SK-N-MC (cell line): ENCODE data around the gene OR5K3.
"Not testable (repeated sequence)": the region's sequence is repeated elsewhere in the genome, so short reads cannot be mapped to it uniquely, and the experiment has no call there.

Source experiments
- DNase-seq: peaks from one replicate; pipeline ENCODE4 v3.0.0-alpha.2; 2011; ENCODE audit warnings: low read depth, low spot score
- H3K27ac ChIP-seq: fragments of 200-600 bp; sonication (generic); 2 replicates; pipeline ENCODE4 v1.5.1; 2016; ENCODE audit warnings: mixed run types
- H3K36me3 ChIP-seq: fragments of 200-600 bp; sonication (generic); 2 replicates; pipeline ENCODE4 v1.6.1; 2017; ENCODE audit warnings: antibody characterized with exemption, low read length, mixed read lengths; ENCODE audit not compliant: insufficient read depth
- H3K4me3 ChIP-seq: fragments of 200-600 bp; sonication (generic); 2 replicates; pipeline ENCODE4 v1.5.1; 2016
- H3K9ac ChIP-seq: fragments of 200-600 bp; sonication (generic); 2 replicates; pipeline ENCODE4 v1.8.0; 2017; ENCODE audit warnings: mixed run types, mixed read lengths; ENCODE audit not compliant: insufficient read length
- H3K9me3 ChIP-seq: fragments of 200-600 bp; sonication (generic); 2 replicates; pipeline ENCODE4 v1.6.1; 2017; ENCODE audit warnings: low read depth, mild to moderate bottlenecking, antibody characterized with exemption, low read length, moderate library complexity, mixed read lengths
- EZH2 ChIP-seq: fragments of 200-600 bp; sonication (generic); IDR thresholded peaks from one replicate; pipeline ENCODE4 v1.6.1; 2017; ENCODE audit warnings: antibody characterized with exemption
- FOXP2 ChIP-seq: optimal IDR thresholded peaks from 2 replicates; pipeline ENCODE3; 2011; ENCODE audit warnings: mild to moderate bottlenecking, moderate library complexity; ENCODE audit not compliant: insufficient read depth; ENCODE audit errors: extremely low read length, control extremely low read depth
- POLR2AphosphoS5 ChIP-seq: IDR thresholded peaks from 2 replicates; pipeline ENCODE4 v1.6.1; 2012; ENCODE audit warnings: mild to moderate bottlenecking, low read depth, low read length, borderline replicate concordance

OR5K3 gene

GRCh38 chr3:98367464-98368246 is 22.8 kb upstream of the OR5K3 start:
- Histone ChIP-seq H3K27ac (no peak overlapping the region), H3K9me3 (no peaks in the 10 kb centered on the region), H3K9ac (no peak overlapping the region), H3K4me3 (no peak overlapping the region), H3K36me3 (no peaks in the 10 kb centered on the region)
- no peak for DNase-seq
- no peak for TF ChIP-seq EZH2
- no peak for TF ChIP-seq POLR2AphosphoS5
- no peak for TF ChIP-seq FOXP2

GRCh38 chr3:98371186-98371585 is 19.3 kb upstream of the OR5K3 start:
- Histone ChIP-seq H3K9me3 (no peaks in the 10 kb centered on the region), H3K9ac (no peak overlapping the region), H3K36me3 (no peaks in the 10 kb centered on the region), H3K4me3 (no peak overlapping the region), H3K27ac (no peak overlapping the region)
- DNase-seq = no peak
- TF ChIP-seq POLR2AphosphoS5 (no peak), EZH2 (no peak)

- Histone ChIP-seq H3K9ac (no peak overlapping the region), H3K27ac (no peak overlapping the region), H3K36me3 (no peaks in the 10 kb centered on the region), H3K9me3 (no peaks in the 10 kb centered on the region), H3K4me3 (no peak overlapping the region)
- no peak for DNase-seq
- TF ChIP-seq POLR2AphosphoS5 (no peak), FOXP2 (no peak), EZH2 (no peak)
Observed at GRCh38 chr3:98371853-98372252, 18.6 kb upstream of the OR5K3 start.

- no peak for TF ChIP-seq FOXP2
- no peak for TF ChIP-seq EZH2
- no peak for TF ChIP-seq POLR2AphosphoS5
- no peaks in the 10 kb centered on the region for H3K36me3 ChIP-seq
- no peak overlapping the region for H3K9ac ChIP-seq
- no peaks in the 10 kb centered on the region for H3K9me3 ChIP-seq
- H3K4me3 ChIP-seq = no peak overlapping the region
- no peak for DNase-seq
- no peak overlapping the region for H3K27ac ChIP-seq
Observed at GRCh38 chr3:98372445-98372844, 18.0 kb upstream of the OR5K3 start.

GRCh38 chr3:98376631-98377030 is 13.8 kb upstream of the OR5K3 start:
- Histone ChIP-seq H3K27ac (no peak overlapping the region), H3K9me3 (no peaks in the 10 kb centered on the region), H3K36me3 (no peaks in the 10 kb centered on the region), H3K4me3 (no peak overlapping the region), H3K9ac (no peak overlapping the region)
- no peak for TF ChIP-seq EZH2
- TF ChIP-seq POLR2AphosphoS5 = no peak
- no peak for TF ChIP-seq FOXP2
- no peak for DNase-seq

GRCh38 chr3:98388147-98388546 is 2.3 kb upstream of the OR5K3 start:
- TF ChIP-seq POLR2AphosphoS5 (no peak), EZH2 (no peak), FOXP2 (no peak)
- DNase-seq = no peak
- no peak overlapping the region for H3K9ac ChIP-seq
- no peak overlapping the region for H3K27ac ChIP-seq
- H3K4me3 ChIP-seq = no peak overlapping the region
- no peaks in the 10 kb centered on the region for H3K9me3 ChIP-seq
- no peaks in the 10 kb centered on the region for H3K36me3 ChIP-seq

- no peak overlapping the region for H3K9ac ChIP-seq
- no peak for DNase-seq
- H3K27ac ChIP-seq = no peak overlapping the region
- H3K4me3 ChIP-seq = no peak overlapping the region
- no peak for TF ChIP-seq POLR2AphosphoS5
- TF ChIP-seq FOXP2 = no peak
- TF ChIP-seq EZH2 = no peak
- no peaks in the 10 kb centered on the region for H3K9me3 ChIP-seq
- H3K36me3 ChIP-seq = no peaks in the 10 kb centered on the region
Observed at GRCh38 chr3:98395101-98395500, 4.6 kb downstream of the OR5K3 start.

- H3K9me3 ChIP-seq, H3K9ac ChIP-seq, H3K27ac ChIP-seq, H3K4me3 ChIP-seq, H3K36me3 ChIP-seq, DNase-seq: not testable (repeated sequence)
Observed at GRCh38 chr3:98396482-98396881, 6.0 kb downstream of the OR5K3 start.

- no peak overlapping the region for H3K4me3 ChIP-seq
- H3K9me3 ChIP-seq = no peaks in the 10 kb centered on the region
- H3K27ac ChIP-seq = no peak overlapping the region
- TF ChIP-seq EZH2 = no peak
- TF ChIP-seq POLR2AphosphoS5 = no peak
- TF ChIP-seq FOXP2 = no peak
- no peak overlapping the region for H3K9ac ChIP-seq
- H3K36me3 ChIP-seq = no peaks in the 10 kb centered on the region
- DNase-seq = no peak
Observed at GRCh38 chr3:98398513-98398912, 8.0 kb downstream of the OR5K3 start.
